ENCODE measurements around the gene PPARD.
"Not testable (repeated sequence)": the region's sequence is repeated elsewhere in the genome, so short reads cannot be mapped to it uniquely, and the experiment has no call there.

GRCh38 chr6:35389386-35389785 lies 47.0 kb downstream of the PPARD start:
- not testable (repeated sequence) for TF ChIP-seq CTCF (conservative IDR thresholded peaks at IDR 0.05; ENCODE audit: low read depth, low read length); EZH2 (IDR thresholded peaks at IDR 0.05; ENCODE audit: borderline replicate concordance, low read depth, low read length, poor library complexity, severe bottlenecking)

Data from A673 (cell line).